K562 (cell line): ENCODE results near the gene NXN. TPM values are rescaled to one million over a fixed set of nuclear protein-coding genes. Genes with fewer than 3 reads are reported as not detected.

Source experiments
- ATAC-seq: fragments of 200-7000 bp; cut with Tn5 transposase; 3 replicates; pipeline ENCODE4 v1.9.1; 2020; ENCODE audit warnings: moderate library complexity
- BruUV-seq: library from RNA; stranded (reverse); fragments of 400-500 nt; replicated peaks from 2 replicates; lab custom pipeline; 2021; lab: Mats Ljungman, UMichigan
- CTCF ChIA-PET: fragments of 300-600 bp; formaldehyde crosslinking; extraction: SDS; loops from one replicate; lab custom pipeline; 2021; ENCODE audit warnings: low intra/inter-chr PET ratio; lab: Yijun Ruan, JAX
- POLR2A ChIA-PET: fragments of 300-600, 350-650 bp; sonication (Branson Sonifier 250); formaldehyde crosslinking; extraction: SDS; loops from one replicate; lab custom pipeline; 2021; ENCODE audit warnings: antibody characterized with exemption, inconsistent platforms; lab: Yijun Ruan, JAX
- DNase-seq, 4 experiments: peaks; one replicate each; pipeline versions ENCODE4 v3.0.0 to v3.0.0-alpha.2; 2011 to 2018; ENCODE audit warnings: low spot score in 3 of 4, mixed read lengths in 3 of 4; ENCODE audit errors: extremely low read depth in 1 of 4
- FAIRE-seq: peaks from 2 replicates; lab custom pipeline; 2011; peaks lifted over from hg19 to GRCh38; lab: Jason Lieb, UNC
- H2AFZ ChIP-seq: 2 replicates; pipeline ENCODE4 v1.6.0; 2011; ENCODE audit warnings: low read depth, low read length, control low read depth, inconsistent platforms
- H3K27ac ChIP-seq: fragments of 200-600 bp; 3 replicates; pipeline ENCODE4 v1.8.0; 2011; ENCODE audit warnings: low read depth, mild to moderate bottlenecking, control low read depth, inconsistent platforms, low read length, moderate library complexity, mixed read lengths; ENCODE audit errors: extremely low read depth
- H3K27me3 ChIP-seq, 2 experiments: fragments of 300-600 bp in 1 of 2; 2 replicates in 1 of 2; 3 replicates in 1 of 2; pipeline versions ENCODE4 v1.6.0 to v1.8.0; 2011; ENCODE audit warnings: inconsistent platforms in 2 of 2, low read length in 2 of 2, mild to moderate bottlenecking in 1 of 2, mixed read lengths in 1 of 2, moderate library complexity in 1 of 2; ENCODE audit not compliant: control insufficient read depth in 2 of 2, insufficient read depth in 2 of 2
- H3K36me3 ChIP-seq: fragments of 300-600 bp; 3 replicates; pipeline ENCODE4 v1.8.0; 2011; ENCODE audit warnings: mild to moderate bottlenecking, low read length, inconsistent platforms; ENCODE audit not compliant: control insufficient read depth, insufficient read depth
- H3K4me1 ChIP-seq, 2 experiments: fragments of 200-600 bp in 1 of 2; replicated peaks in 1 of 2; 2 replicates in 1 of 2; 3 replicates in 1 of 2; pipeline versions ENCODE4 v1.5.1 to v1.8.0; 2011; ENCODE audit warnings: inconsistent platforms in 2 of 2, low read length in 2 of 2, mild to moderate bottlenecking in 1 of 2, mixed read lengths in 1 of 2, moderate library complexity in 1 of 2; ENCODE audit not compliant: control insufficient read depth in 2 of 2, insufficient read depth in 2 of 2
- H3K4me2 ChIP-seq: 2 replicates; pipeline ENCODE4 v1.6.1; 2011; ENCODE audit warnings: low read length, control low read depth, inconsistent platforms, mixed read lengths; ENCODE audit not compliant: insufficient read depth
- H3K4me3 ChIP-seq: fragments of 200-600 bp; sonication (generic), shearing (Covaris generic); 2 replicates; pipeline ENCODE4 v1.5.1; 2016; ENCODE audit warnings: control low read depth, inconsistent platforms
- H3K79me2 ChIP-seq: fragments of 200-600 bp; 3 replicates; pipeline ENCODE4 v1.8.0; 2011; ENCODE audit warnings: low read length, inconsistent platforms; ENCODE audit not compliant: control insufficient read depth, insufficient read depth
- H3K9ac ChIP-seq, 2 experiments: 2 replicates each; pipeline versions ENCODE4 v1.6.0 to v1.6.1; 2011; ENCODE audit warnings: low read depth in 2 of 2, low read length in 2 of 2, control low read depth in 1 of 2, inconsistent platforms in 1 of 2, mild to moderate bottlenecking in 1 of 2, mixed read lengths in 1 of 2; ENCODE audit not compliant: insufficient read depth in 1 of 2
- H3K9me1 ChIP-seq: one replicate; pipeline ENCODE4 v1.6.0; 2011; ENCODE audit warnings: inconsistent platforms, mild to moderate bottlenecking, low read length, moderate library complexity; ENCODE audit not compliant: control insufficient read depth, insufficient read depth
- H3K9me3 ChIP-seq: replicated peaks from 2 replicates; pipeline ENCODE4 v1.5.1; 2011; ENCODE audit warnings: low read depth, low read length, inconsistent platforms; ENCODE audit not compliant: control insufficient read depth, insufficient read depth
- H4K20me1 ChIP-seq: replicated peaks from 2 replicates; pipeline ENCODE4 v1.6.1; 2011; ENCODE audit warnings: low read length, inconsistent platforms, mixed read lengths; ENCODE audit not compliant: control insufficient read depth, insufficient read depth
- ADNP ChIP-seq: fragments of 200-800 bp; sonication (Bioruptor generic); IDR thresholded peaks from 2 replicates; pipeline ENCODE4 v1.6.1; 2016; ENCODE audit warnings: missing genetic modification characterization, missing compliant biosample characterization
- BRCA1 ChIP-seq, 2 experiments: fragments of 450-650 bp in 1 of 2; sonication (generic) in 1 of 2; formaldehyde crosslinking in 1 of 2; IDR thresholded peaks; 2 replicates each; pipeline versions ENCODE4 v1.5.0 to v1.6.1; 2017 to 2020; ENCODE audit warnings: mild to moderate bottlenecking in 1 of 2, missing genetic modification reagents in 1 of 2
- FOXA1 ChIP-seq: fragments of 450-650 bp; IDR thresholded peaks from 2 replicates; pipeline ENCODE4 v1.6.1; 2016; ENCODE audit warnings: mild to moderate bottlenecking, borderline replicate concordance
- MEIS2 ChIP-seq: fragments of 450-650 bp; IDR thresholded peaks from 2 replicates; pipeline ENCODE4 v1.6.1; 2014; ENCODE audit warnings: mild to moderate bottlenecking; ENCODE audit not compliant: partially characterized antibody
- NFATC3 ChIP-seq: fragments of 450-650 bp; IDR thresholded peaks from 2 replicates; pipeline ENCODE4 v1.6.1; 2017; ENCODE audit warnings: mild to moderate bottlenecking
- OTX1 ChIP-seq: fragments of 450-650 bp; formaldehyde crosslinking; IDR thresholded peaks from 2 replicates; pipeline ENCODE4 v1.4.0; 2022; ENCODE audit warnings: mild to moderate bottlenecking
- PHTF2 ChIP-seq: fragments of 250-450 bp; sonication (Bioruptor Pico); IDR thresholded peaks from 2 replicates; pipeline ENCODE4 v1.5.0; 2021; ENCODE audit warnings: mild to moderate bottlenecking
- PPARD ChIP-seq: fragments of 250-450 bp; sonication (Bioruptor Pico); IDR thresholded peaks from 2 replicates; pipeline ENCODE4 v1.8.0; 2022; ENCODE audit warnings: inconsistent platforms, mild to moderate bottlenecking, moderate library complexity
- SMAD2 ChIP-seq: fragments of 150-350 bp; IDR thresholded peaks from 2 replicates; pipeline ENCODE4 v1.6.1; 2014; ENCODE audit warnings: low read depth, mild to moderate bottlenecking, low read length
- SRSF9 ChIP-seq: fragments of 200-400 bp; formaldehyde crosslinking; IDR thresholded peaks from 2 replicates; pipeline ENCODE4 v1.6.1; 2017; ENCODE audit warnings: low read depth, low read length, borderline replicate concordance
- STAT6 ChIP-seq: sonication (generic); formaldehyde crosslinking; IDR thresholded peaks from 2 replicates; pipeline ENCODE4 v1.8.1; 2023; ENCODE audit warnings: mild to moderate bottlenecking, missing genetic modification reagents
- SUPT5H ChIP-seq: fragments of 450-650 bp; IDR thresholded peaks from 2 replicates; pipeline ENCODE4 v1.6.1; 2016
- TARDBP ChIP-seq: fragments of 450-650 bp; IDR thresholded peaks from 2 replicates; pipeline ENCODE4 v1.6.1; 2016
- VEZF1 ChIP-seq: fragments of 200-800 bp; sonication (Bioruptor generic); IDR thresholded peaks from 2 replicates; pipeline ENCODE4 v1.6.1; 2017; ENCODE audit warnings: missing genetic modification characterization, missing compliant biosample characterization
- ZBTB34 ChIP-seq: fragments of 250-450 bp; sonication (Bioruptor Pico); IDR thresholded peaks from 2 replicates; pipeline ENCODE4 v1.8.0; 2021; ENCODE audit warnings: mild to moderate bottlenecking, moderate library complexity
- ZNF143 ChIP-seq: sonication (generic); formaldehyde crosslinking; IDR thresholded peaks from 2 replicates; pipeline ENCODE4 v1.9.0; 2022; ENCODE audit warnings: mild to moderate bottlenecking, missing genetic modification reagents
- ZNF354B ChIP-seq: fragments of 250-450 bp; sonication (Bioruptor Pico); IDR thresholded peaks from 2 replicates; pipeline ENCODE4 v1.4.0; 2020
- ZNF696 ChIP-seq: fragments of 250-450 bp; sonication (Bioruptor Pico); conservative IDR thresholded peaks from 2 replicates; pipeline ENCODE4 v1.4.0; 2020; ENCODE audit warnings: mild to moderate bottlenecking, moderate library complexity
- WGBS: fragments of 100-300 bp; shearing (Covaris generic); methylation state at CpG from one replicate; pipeline ENCODE4 v1.1.6; 2016; ENCODE audit warnings: low coverage, mixed read lengths; ENCODE audit not compliant: insufficient coverage; ENCODE audit errors: missing lambda C conversion rate; 5-methylcytosine and 5-hydroxymethylcytosine counted together
- in situ Hi-C: fragments of 300-500 bp; cut with MboI; formaldehyde crosslinking; loops from 4 replicates; pipeline ENCODE4 v1.15.0; 2018; ENCODE audit warnings: inconsistent platforms, mixed read lengths
- intact Hi-C: fragments of 100-400 bp; cut with micrococcal nuclease; formaldehyde crosslinking; loops from 2 replicates; pipeline ENCODE4 v1.14.2; 2022
- polyA plus RNA-seq, 8 experiments: library from polyadenylated mRNA; depleted of rRNA in 4 of 8; stranded (reverse) in 5 of 8; unstranded in 3 of 8; fragments of >200 nt; fragmentation: Nextera tagmentation in 2 of 8; fragmentation: Illumina TruSeq in 1 of 8; extraction: Ambion mirVana in 2 of 8; extraction: Trizol in 1 of 8; gene quantifications; 2 replicates each; pipeline versions ENCODE4 v1.2.1 to v1.2.3, GENCODE V29; 2011 to 2014; ENCODE audit warnings: inconsistent platforms in 1 of 8, missing spikeins in 1 of 8
- total RNA-seq, 7 experiments: library from RNA; depleted of rRNA in 6 of 7; stranded (reverse); fragments of >200 nt in 6 of 7; fragmentation: Illumina TruSeq in 2 of 7; extraction: Trizol in 2 of 7; gene quantifications; 2 replicates each; pipeline versions ENCODE4 v1.2.1 to v1.2.3, GENCODE V29; 2011 to 2021; ENCODE audit warnings: low replicate concordance in 1 of 7

NXN gene
- total and polyA plus RNA-seq, 9 of the 15 experiments (the other 6 are each of a cell fraction or from before 2014, with no cell fraction given) = 0.08 to 0.39 (median 0.29) TPM; not detected in 5

- ChIA-PET CTCF (no interaction called here), POLR2A (no interaction called here)
- peaks cover 12 to 33% of the 10 kb centered on the region in 2 experiments; a peak in 4 of 5 replicates for H3K27me3 ChIP-seq
- intact Hi-C loops = no loop called here
- in situ Hi-C loops = no loop called here
- H3K4me1 ChIP-seq = no peaks in the 10 kb centered on the region; a peak in 1 of 5 replicates
- H3K36me3 ChIP-seq = no peaks in the 10 kb centered on the region
- no peak overlapping the region for H3K9ac ChIP-seq
- H2AFZ ChIP-seq = no peak overlapping the region
- no TSS peak for BruUV-seq
- H3K4me3 ChIP-seq = no peak overlapping the region
- H3K9me3 ChIP-seq = no peaks in the 10 kb centered on the region
- no peak for FAIRE-seq
- TF ChIP-seq ZBTB34 (CRISPR knock-in tag) (no peak), ZNF696 (no peak), PPARD (no peak), SRSF9 (no peak), ZNF143 (CRISPR knock-in tag) (no peak), PHTF2 (CRISPR knock-in tag) (no peak), FOXA1 (no peak), STAT6 (CRISPR knock-in tag) (no peak), BRCA1 (IDR thresholded peaks at IDR 0.05) (no peak), BRCA1 (CRISPR knock-in tag; IDR thresholded peaks at IDR 0.05) (no peak), NFATC3 (no peak), ZNF354B (CRISPR knock-in tag) (no peak), SUPT5H (no peak), OTX1 (CRISPR knock-in tag) (no peak), ADNP (tag) (no peak), SMAD2 (no peak), VEZF1 (CRISPR knock-in tag) (no peak), TARDBP (no peak), MEIS2 (no peak)
- H3K4me2 ChIP-seq = no peak overlapping the region
- ATAC-seq = no peak
- no peaks in the 10 kb centered on the region for H3K9me1 ChIP-seq
- H3K27ac ChIP-seq = no peak overlapping the region
- WGBS = 1% methylated on average over 14 of the region's 14 CpGs
- no peak for DNase-seq
- 0 out of 2 replicates have a peak, but pooled peaks cover 4% of the 10 kb centered on the region for H4K20me1 ChIP-seq
- H3K79me2 ChIP-seq = no peaks in the 10 kb centered on the region
Observed at GRCh38 chr17:964876-965275, 14.7 kb downstream of the NXN start.
